Spleen (tissue), 11 donors: ENCODE measurements around the gene KPRP. TPM values are rescaled to one million over a fixed set of nuclear protein-coding genes. Genes with fewer than 3 reads are reported as not detected.

Experiments
- DNase-seq: peaks from one replicate; pipeline ENCODE4 v3.0.0-alpha.2; 2020
- H3K27ac ChIP-seq, 8 donors: fragments of 200-600 bp; sonication (generic) in 7 of 8; 1 replicate in 4 of 8; 2 replicates in 4 of 8; pipeline versions ENCODE4 v1.5.0 to v1.8.0; 2016 to 2021; ENCODE audit warnings: inconsistent platforms in 4 of 8, mild to moderate bottlenecking in 4 of 8, moderate library complexity in 1 of 8
- H3K27me3 ChIP-seq, 7 donors: fragments of 200-600 bp; sonication (generic) in 6 of 7; replicated peaks in 1 of 7; 1 replicate in 4 of 7; 2 replicates in 3 of 7; pipeline versions ENCODE4 v1.5.0 to v1.8.0; 2016 to 2021; ENCODE audit warnings: inconsistent platforms in 3 of 7, mild to moderate bottlenecking in 1 of 7
- H3K36me3 ChIP-seq, 6 donors: fragments of 200-600 bp; sonication (generic) in 5 of 6; 1 replicate in 4 of 6; 2 replicates in 2 of 6; pipeline versions ENCODE4 v1.5.0 to v1.8.0; 2016 to 2021; ENCODE audit warnings: inconsistent platforms in 2 of 6
- H3K4me1 ChIP-seq, 6 donors: fragments of 200-600 bp; sonication (generic) in 5 of 6; 1 replicate in 3 of 6; 2 replicates in 3 of 6; pipeline versions ENCODE4 v1.5.0 to v1.8.0; 2016 to 2021; ENCODE audit warnings: inconsistent platforms in 3 of 6
- H3K4me3 ChIP-seq, 8 donors: fragments of 200-600 bp; sonication (generic) in 7 of 8; 1 replicate in 4 of 8; 2 replicates in 4 of 8; pipeline versions ENCODE4 v1.5.0 to v1.8.0; 2016 to 2021; ENCODE audit warnings: inconsistent platforms in 4 of 8, mild to moderate bottlenecking in 4 of 8, moderate library complexity in 2 of 8
- H3K9me3 ChIP-seq, 8 donors: fragments of 200-600 bp; sonication (generic) in 7 of 8; 1 replicate in 4 of 8; 2 replicates in 4 of 8; pipeline versions ENCODE4 v1.5.0 to v1.8.0; 2016 to 2021; ENCODE audit warnings: inconsistent platforms in 4 of 8
- POLR2A ChIP-seq, 3 donors: fragments of 450-650 bp; IDR thresholded peaks; one replicate each; pipeline ENCODE4 v1.5.1; 2017; ENCODE audit warnings: antibody characterized with exemption in 3 of 3, mild to moderate bottlenecking in 1 of 3
- POLR2AphosphoS5 ChIP-seq, 3 donors: sonication (generic); formaldehyde crosslinking; IDR thresholded peaks; one replicate each; pipeline ENCODE4 v1.5.1; 2017; ENCODE audit warnings: antibody characterized with exemption in 3 of 3
- WGBS, 5 donors: extraction: QIAGEN DNeasy Blood & Tissue Kit in 3 of 5; methylation state at CpG; one replicate each; pipeline versions ENCODE4 v1.1.5 to v1.1.7; 2013 to 2018; 5-methylcytosine and 5-hydroxymethylcytosine counted together
- intact Hi-C: fragments of 100-400 bp; cut with DNase I; formaldehyde crosslinking; loops from one replicate; pipeline ENCODE4 v1.15.0; 2023; ENCODE audit warnings: low total_unique reads
- polyA plus RNA-seq, 3 donors: library from polyadenylated mRNA; stranded (reverse); fragments of 200-250 nt; gene quantifications; one replicate each; pipeline ENCODE4 v1.2.1, GENCODE V29; 2013
- total RNA-seq, 7 donors: library from RNA; depleted of rRNA in 3 of 7; stranded (reverse); fragments of >200 nt in 3 of 7; fragmentation: NEBNext Ultra II Directional in 4 of 7; extraction: Animal tissue kit (Norgen Biotek cat#: 25700) in 4 of 7; gene quantifications; one replicate each; pipeline versions ENCODE4 v1.1.0 to v1.2.1, GENCODE V29; 2016 to 2021
- TF ChIP-seq, protein P1 (sequence below), 11 experiments: fragments of 200-600 bp in 7 of 11; fragments of 450-650 bp in 4 of 11; sonication (generic) in 4 of 11; IDR thresholded peaks in 8 of 11; conservative IDR thresholded peaks in 3 of 11; 1 replicate in 7 of 11; 2 replicates in 4 of 11; pipeline versions ENCODE4 v1.4.0 to v1.8.0; 2016 to 2021; ENCODE audit warnings: antibody characterized with exemption in 11 of 11, inconsistent platforms in 4 of 11, mild to moderate bottlenecking in 1 of 11
- donor health status: healthy with polysubstance abuse.
- donor health status: DM: no; HTN: no; CAD: no; lungs with moderate emphysema.
- donor health status: DM: no; HTN: no; CAD: no.
- donor health status: Bipolar disorder and iron deficiency.
- donor health status: healthy.
- donor health status: DM: no; HTN: no; CAD: no.
- donor health status: DM: yes; HTN: yes; CAD: no.

The KPRP gene
- total and polyA plus RNA-seq, 10 donors: not detected

DNA sequence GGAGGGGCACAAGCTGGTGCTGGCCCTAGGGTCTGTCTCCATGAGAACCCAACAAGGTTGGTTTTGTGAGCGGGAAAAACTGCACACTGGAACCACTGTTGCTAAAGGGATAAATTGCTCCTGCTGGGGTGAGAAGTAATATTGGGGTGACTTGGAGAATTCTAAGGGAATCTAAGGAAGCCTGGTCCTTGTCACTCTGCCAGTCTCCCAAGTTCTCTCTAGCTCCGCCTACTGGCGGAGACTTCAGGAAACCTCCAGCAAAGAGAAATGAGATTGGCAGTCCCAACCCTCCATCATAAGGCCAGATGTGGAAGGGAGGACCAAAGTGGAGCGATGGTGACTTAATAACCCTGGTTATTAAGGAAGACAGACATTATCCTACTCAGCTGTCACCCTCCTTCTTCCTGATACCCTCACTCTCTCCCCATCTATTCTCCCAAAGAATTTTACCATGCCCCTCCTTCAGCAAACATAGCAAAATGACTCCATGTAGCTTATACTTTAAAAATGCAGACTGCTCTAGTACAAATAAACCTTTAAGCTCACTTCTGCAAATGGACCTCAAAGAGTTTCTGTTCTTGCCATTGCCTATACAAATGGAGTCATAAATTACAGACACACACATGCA, 19.8 kb downstream of the KPRP start:
- no peak overlapping the region for H3K27ac ChIP-seq
- no peaks in the 10 kb centered on the region for H3K9me3 ChIP-seq
- TF ChIP-seq, protein P1, sequence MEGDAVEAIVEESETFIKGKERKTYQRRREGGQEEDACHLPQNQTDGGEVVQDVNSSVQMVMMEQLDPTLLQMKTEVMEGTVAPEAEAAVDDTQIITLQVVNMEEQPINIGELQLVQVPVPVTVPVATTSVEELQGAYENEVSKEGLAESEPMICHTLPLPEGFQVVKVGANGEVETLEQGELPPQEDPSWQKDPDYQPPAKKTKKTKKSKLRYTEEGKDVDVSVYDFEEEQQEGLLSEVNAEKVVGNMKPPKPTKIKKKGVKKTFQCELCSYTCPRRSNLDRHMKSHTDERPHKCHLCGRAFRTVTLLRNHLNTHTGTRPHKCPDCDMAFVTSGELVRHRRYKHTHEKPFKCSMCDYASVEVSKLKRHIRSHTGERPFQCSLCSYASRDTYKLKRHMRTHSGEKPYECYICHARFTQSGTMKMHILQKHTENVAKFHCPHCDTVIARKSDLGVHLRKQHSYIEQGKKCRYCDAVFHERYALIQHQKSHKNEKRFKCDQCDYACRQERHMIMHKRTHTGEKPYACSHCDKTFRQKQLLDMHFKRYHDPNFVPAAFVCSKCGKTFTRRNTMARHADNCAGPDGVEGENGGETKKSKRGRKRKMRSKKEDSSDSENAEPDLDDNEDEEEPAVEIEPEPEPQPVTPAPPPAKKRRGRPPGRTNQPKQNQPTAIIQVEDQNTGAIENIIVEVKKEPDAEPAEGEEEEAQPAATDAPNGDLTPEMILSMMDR (IDR thresholded peaks at IDR 0.05 in 8 of 11, conservative IDR thresholded peaks at IDR 0.05 in 3 of 11): no peak
- TF ChIP-seq POLR2AphosphoS5 (IDR thresholded peaks at IDR 0.05): no peak
- no peak for TF ChIP-seq POLR2A (IDR thresholded peaks at IDR 0.05)
- intact Hi-C loops: no loop called here
- H3K27me3 ChIP-seq: peaks cover 0 to 28% (median 0%) of the 10 kb centered on the region in 7 donors
- 54 to 71% (median 59%) methylated on average over 4 of the region's 4 CpGs for WGBS, 5 donors
- H3K4me3 ChIP-seq: no peak overlapping the region
- no peaks in the 10 kb centered on the region for H3K4me1 ChIP-seq
- no peaks in the 10 kb centered on the region for H3K36me3 ChIP-seq
- DNase-seq: no peak

DNA sequence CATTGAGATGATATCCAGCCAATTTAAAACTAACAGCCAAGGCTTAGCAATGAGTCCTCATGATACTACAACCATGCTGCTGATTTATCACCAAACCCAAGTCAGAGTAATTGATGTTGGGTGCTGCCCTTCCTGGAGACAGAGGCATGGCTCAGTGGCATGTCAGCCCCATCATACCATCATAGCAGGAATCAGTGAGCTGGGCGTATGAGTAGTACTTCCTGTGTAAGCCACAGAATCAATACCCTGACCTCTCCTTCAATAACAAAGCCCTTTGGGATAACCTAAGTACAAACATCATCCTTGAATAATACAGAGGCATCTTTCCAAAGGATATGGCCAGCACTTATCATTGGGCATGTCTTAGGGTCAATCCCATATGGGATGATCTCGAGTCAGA, 25.3 kb downstream of the KPRP start:
- H3K9me3 ChIP-seq: no peaks in the 10 kb centered on the region
- no peak overlapping the region for H3K27ac ChIP-seq
- H3K4me1 ChIP-seq: no peaks in the 10 kb centered on the region
- H3K27me3 ChIP-seq: peaks cover 0 to 40% (median 0%) of the 10 kb centered on the region in 7 donors
- DNase-seq: no peak
- intact Hi-C loops: no loop called here
- TF ChIP-seq, protein P1 (IDR thresholded peaks at IDR 0.05 in 8 of 11, conservative IDR thresholded peaks at IDR 0.05 in 3 of 11): no peak
- TF ChIP-seq POLR2A (IDR thresholded peaks at IDR 0.05): no peak
- H3K36me3 ChIP-seq: no peaks in the 10 kb centered on the region
- 55 to 75% (median 60%) methylated on average over 2 of the region's 2 CpGs for WGBS, 5 donors
- no peak overlapping the region for H3K4me3 ChIP-seq

- H3K4me1 ChIP-seq: no peaks in the 10 kb centered on the region
- no peaks in the 10 kb centered on the region for H3K36me3 ChIP-seq
- TF ChIP-seq POLR2AphosphoS5 (IDR thresholded peaks at IDR 0.05): no peak
- no peak for TF ChIP-seq POLR2A (IDR thresholded peaks at IDR 0.05)
- TF ChIP-seq, protein P1 (IDR thresholded peaks at IDR 0.05 in 8 of 11, conservative IDR thresholded peaks at IDR 0.05 in 3 of 11): no peak
- H3K4me3 ChIP-seq: no peak within 1 kb of the TSS
- intact Hi-C loops: no loop called here
- H3K9me3 ChIP-seq: no peaks in the 10 kb centered on the region
- DNase-seq: no peak
- WGBS, 5 donors: 25 to 50% (median 40%) methylated on average over 2 of the region's 2 CpGs
- peaks cover 0 to 40% (median 0%) of the 10 kb centered on the region in 7 donors for H3K27me3 ChIP-seq
- no peak within 1 kb of the TSS for H3K27ac ChIP-seq
These were observed 28.3 kb downstream of the KPRP start, which contains the start of gene LCE1E for GRCh38 chr1:152786077-152786476. TSS of gene LCE1E (plus strand) at chr1:152786257. CDS start at chr1:152787300, 1,043 bp downstream.

DNA sequence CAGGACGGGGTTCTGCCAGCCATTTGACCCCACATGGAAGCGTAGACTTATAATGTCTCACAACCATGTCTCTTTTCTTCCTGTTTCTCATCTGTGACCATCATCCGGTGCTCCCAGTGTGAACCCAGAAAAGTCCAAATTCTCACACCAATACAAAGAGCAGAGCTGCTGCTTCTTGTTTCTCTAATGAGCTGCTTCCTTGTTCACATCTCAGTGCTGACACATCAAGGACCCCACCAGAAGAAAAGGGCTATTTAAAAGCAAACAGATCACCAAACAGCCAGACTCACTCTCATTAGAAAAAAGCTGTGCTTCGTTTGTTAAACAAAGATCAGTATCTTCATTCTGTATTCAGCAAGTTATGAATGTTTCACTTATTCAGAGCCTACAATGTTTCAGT, 37.9 kb downstream of the KPRP start:
- no peak for DNase-seq
- H3K9me3 ChIP-seq: no peaks in the 10 kb centered on the region
- H3K4me3 ChIP-seq: no peak overlapping the region
- intact Hi-C loops: no loop called here
- 49 to 64% (median 59%) methylated on average over 4 of the region's 4 CpGs for WGBS, 5 donors
- no peaks in the 10 kb centered on the region for H3K36me3 ChIP-seq
- H3K27ac ChIP-seq: no peak overlapping the region
- TF ChIP-seq POLR2A (IDR thresholded peaks at IDR 0.05) (no peak), POLR2AphosphoS5 (IDR thresholded peaks at IDR 0.05) (no peak)
- TF ChIP-seq, protein P1 (IDR thresholded peaks at IDR 0.05 in 8 of 11, conservative IDR thresholded peaks at IDR 0.05 in 3 of 11): no peak
- no peaks in the 10 kb centered on the region for H3K4me1 ChIP-seq
- peaks cover 0 to 10% (median 0%) of the 10 kb centered on the region in 7 donors for H3K27me3 ChIP-seq
